ENCODE results near the gene AARS2.

AARS2 gene

GRCh38 chr6:44269178-44269920 is 43.8 kb downstream of the AARS2 start:
- DNase-seq (ENCODE audit: low read depth), result no peak
- no peak for TF ChIP-seq MYC (IDR thresholded peaks at IDR 0.05; ENCODE audit: low read depth, low read length)
- TF ChIP-seq POLR2A (IDR thresholded peaks at IDR 0.05; ENCODE audit: extremely low read depth, insufficient read length), result no peak
- no peak overlapping the region for H3K4me3 ChIP-seq (ENCODE audit: low read depth, low read length)

GRCh38 chr6:44268095-44268628 is 45.0 kb downstream of the AARS2 start:
- TF ChIP-seq POLR2A (IDR thresholded peaks at IDR 0.05; ENCODE audit: extremely low read depth, insufficient read length) (no peak), MAX (IDR thresholded peaks at IDR 0.05; ENCODE audit: low read depth, low read length) (peak; percentile 45), CTCF (IDR thresholded peaks at IDR 0.05; ENCODE audit: low read depth, low read length) (peak; percentile 92)
- no peak overlapping the region for H3K4me3 ChIP-seq (ENCODE audit: low read depth, low read length)
- DNase-seq (ENCODE audit: low read depth), result peak; percentile 64

- no peak for DNase-seq (ENCODE audit: low read depth)
- TF ChIP-seq POLR2A (IDR thresholded peaks at IDR 0.05; ENCODE audit: extremely low read depth, insufficient read length) (no peak), MYC (IDR thresholded peaks at IDR 0.05; ENCODE audit: low read depth, low read length) (no peak), MAX (IDR thresholded peaks at IDR 0.05; ENCODE audit: low read depth, low read length) (no peak), CTCF (IDR thresholded peaks at IDR 0.05; ENCODE audit: low read depth, low read length) (no peak)
- H3K4me3 ChIP-seq (ENCODE audit: low read depth, low read length), result no peak overlapping the region
Observed at GRCh38 chr6:44267252-44267651, 45.9 kb downstream of the AARS2 start.

- TF ChIP-seq CTCF (IDR thresholded peaks at IDR 0.05; ENCODE audit: low read depth, low read length) (no peak), POLR2A (IDR thresholded peaks at IDR 0.05; ENCODE audit: extremely low read depth, insufficient read length) (no peak)
- DNase-seq (ENCODE audit: low read depth), result no peak
- no peak overlapping the region for H3K4me3 ChIP-seq (ENCODE audit: low read depth, low read length)
Observed at GRCh38 chr6:44266347-44266746, 46.8 kb downstream of the AARS2 start.

- DNase-seq (ENCODE audit: low read depth), result no peak
- H3K4me3 ChIP-seq (ENCODE audit: low read depth, low read length), result peak overlapping the region; percentile 81
Observed at GRCh38 chr6:44265722-44266233, 47.4 kb downstream of the AARS2 start.

More at GRCh38 chr6:44265722-44266233, 47.4 kb downstream of the AARS2 start:
- TF ChIP-seq CTCF (IDR thresholded peaks at IDR 0.05; ENCODE audit: low read depth, low read length) (no peak), MAX (IDR thresholded peaks at IDR 0.05; ENCODE audit: low read depth, low read length) (no peak), POLR2A (IDR thresholded peaks at IDR 0.05; ENCODE audit: extremely low read depth, insufficient read length) (no peak), MYC (IDR thresholded peaks at IDR 0.05; ENCODE audit: low read depth, low read length) (no peak)
